Stimulated activated CD8-positive, alpha-beta memory T cell treated with anti-CD3 and anti-CD28 coated beads, Interleukin-15, amount 100 ng/mL, for 4 hours (primary cell): ENCODE results near the gene LSAMP.
"Not testable (repeated sequence)": the region's sequence is repeated elsewhere in the genome, so short reads cannot be mapped to it uniquely, and the experiment has no call there.

ENCODE experiments used
- DNase-seq, 2 donors: peaks; one replicate each; pipeline ENCODE4 v3.0.0-alpha.2; 2020; ENCODE audit warnings: low read depth in 2 of 2

LSAMP gene

GRCh38 chr3:115803661-115804060, 641.6 kb downstream of the LSAMP start:
- no peak for DNase-seq

GRCh38 chr3:115800489-115801075, 644.7 kb downstream of the LSAMP start:
- DNase-seq, result no peak

GRCh38 chr3:115800065-115800464, 645.2 kb downstream of the LSAMP start:
- DNase-seq, result not testable (repeated sequence)

GRCh38 chr3:115792206-115792955, 652.9 kb downstream of the LSAMP start:
- no peak for DNase-seq

- not testable (repeated sequence) for DNase-seq
Observed at GRCh38 chr3:115791271-115792153, 653.8 kb downstream of the LSAMP start.

- peak; percentile 23 to 61 for DNase-seq
Observed at GRCh38 chr3:115790759-115791158, 654.5 kb downstream of the LSAMP start.

GRCh38 chr3:115789481-115789880, 655.8 kb downstream of the LSAMP start:
- DNase-seq, result no peak

- DNase-seq, result no peak
Observed at GRCh38 chr3:115788921-115789470, 656.3 kb downstream of the LSAMP start.

GRCh38 chr3:115787818-115788217, 657.5 kb downstream of the LSAMP start:
- DNase-seq, result no peak

GRCh38 chr3:115785782-115786181, 659.5 kb downstream of the LSAMP start:
- no peak for DNase-seq

GRCh38 chr3:115784739-115785536, 660.3 kb downstream of the LSAMP start:
- no peak for DNase-seq

- DNase-seq, result peak; percentile 87
Observed at GRCh38 chr3:115783938-115784738, 661.1 kb downstream of the LSAMP start.

GRCh38 chr3:115783426-115783825, 661.9 kb downstream of the LSAMP start:
- DNase-seq, result not testable (repeated sequence)

GRCh38 chr3:115779011-115779410, 666.3 kb downstream of the LSAMP start:
- no peak for DNase-seq

GRCh38 chr3:115772951-115773350, 672.3 kb downstream of the LSAMP start:
- no peak for DNase-seq

GRCh38 chr3:115768661-115769060, 676.6 kb downstream of the LSAMP start:
- DNase-seq, result no peak

- DNase-seq, result no peak
Observed at GRCh38 chr3:115766587-115767482, 678.5 kb downstream of the LSAMP start.

GRCh38 chr3:115761927-115762305, 683.4 kb downstream of the LSAMP start:
- no peak for DNase-seq

- DNase-seq, result no peak
Observed at GRCh38 chr3:115760716-115761115, 684.6 kb downstream of the LSAMP start.
